ENCODE data around the gene GALNT3.

The GALNT3 gene

DNA sequence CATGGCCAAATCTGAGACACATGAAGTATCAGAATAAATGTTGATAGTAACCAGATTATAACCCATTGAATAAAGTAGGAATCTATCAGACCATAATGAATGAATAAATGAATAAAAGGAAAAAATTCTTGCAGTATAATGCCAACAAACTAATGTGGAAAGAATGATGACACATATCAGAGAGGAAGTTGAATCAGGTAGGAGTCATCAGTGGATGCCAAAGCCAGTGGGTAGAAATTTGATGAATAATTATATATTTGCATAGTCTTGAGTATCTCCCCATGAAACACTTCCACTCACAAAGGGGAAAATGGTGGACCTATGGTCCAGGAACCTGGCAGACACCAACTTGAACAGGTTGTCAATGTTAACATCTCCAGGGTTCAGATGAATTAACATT is 68.6 kb downstream of the GALNT3 start:
- DNase-seq (ENCODE audit: low spot score): peak; percentile 56

GRCh38 chr2:165720511-165720910 is 73.5 kb downstream of the GALNT3 start:
- peak; percentile 82 for DNase-seq (ENCODE audit: low spot score)

GRCh38 chr2:165718610-165719210 is 75.3 kb downstream of the GALNT3 start:
- no peak for DNase-seq (ENCODE audit: low spot score)

- DNase-seq (ENCODE audit: low spot score): no peak
Measured at GRCh38 chr2:165716091-165716490, 78.0 kb downstream of the GALNT3 start.

GRCh38 chr2:165706960-165707487 is 87.0 kb downstream of the GALNT3 start:
- DNase-seq (ENCODE audit: low spot score): no peak

GRCh38 chr2:165701147-165701546 is 92.9 kb downstream of the GALNT3 start:
- DNase-seq (ENCODE audit: low spot score): no peak

GRCh38 chr2:165700531-165700930 is 93.5 kb downstream of the GALNT3 start:
- DNase-seq (ENCODE audit: low spot score): no peak

DNA sequence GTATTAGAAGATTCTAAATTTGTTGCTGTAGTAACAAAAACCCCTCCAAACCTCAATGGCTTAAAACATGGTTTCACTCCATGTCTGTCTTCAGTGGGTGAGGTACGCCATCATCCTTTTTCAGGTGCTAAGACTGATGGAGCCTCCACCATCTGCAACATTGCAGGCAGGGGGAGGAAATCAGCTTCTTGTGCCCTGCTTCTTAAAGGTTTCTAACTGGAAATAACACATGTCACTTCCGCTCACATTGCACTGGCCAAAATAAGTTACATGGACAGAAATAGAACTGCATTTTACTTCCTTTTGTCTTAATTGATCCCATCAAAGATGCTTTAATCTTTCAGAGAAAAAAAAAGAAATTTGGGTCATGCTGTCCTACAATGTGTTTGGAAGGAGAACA is 94.1 kb downstream of the GALNT3 start:
- DNase-seq (ENCODE audit: low spot score): no peak

DNA sequence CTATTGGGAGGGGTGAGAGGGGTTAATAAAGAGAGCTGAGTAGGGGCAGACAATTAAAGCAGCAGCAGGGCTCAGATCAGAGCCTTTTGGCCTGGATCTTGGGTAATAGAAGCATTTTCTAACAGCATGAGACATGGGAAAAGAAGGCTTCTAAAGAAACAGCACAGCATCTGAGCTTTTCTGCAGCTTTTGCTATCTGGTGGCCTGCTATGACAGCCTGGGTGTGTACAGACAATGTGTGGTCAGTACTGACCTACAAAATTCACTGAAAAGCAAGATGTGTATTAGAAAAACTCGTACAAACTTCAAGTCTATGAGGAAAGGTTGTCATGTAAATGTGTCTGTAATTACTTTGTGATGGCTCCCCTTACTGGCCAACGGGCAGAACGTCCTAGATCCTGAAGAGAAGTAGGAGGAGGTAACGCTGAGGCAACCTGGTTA is 95.6 kb downstream of the GALNT3 start:
- DNase-seq (ENCODE audit: low spot score): peak; percentile 53

- DNase-seq (ENCODE audit: low spot score): no peak
Measured at GRCh38 chr2:165697748-165698443, 96.2 kb downstream of the GALNT3 start.
